GM12878 (cell line): ENCODE results near the gene C3orf20. TPM values are rescaled to one million over a fixed set of nuclear protein-coding genes. Genes with fewer than 3 reads are reported as not detected.

Experiments used
- ATAC-seq: fragments of 200-7000 bp; cut with Tn5 transposase; 3 replicates; pipeline ENCODE4 v1.9.1; 2020; ENCODE audit warnings: mild to moderate bottlenecking, moderate library complexity
- BruUV-seq: library from RNA; stranded (reverse); fragments of 400-500 nt; replicated peaks from 2 replicates; lab custom pipeline; 2021; lab: Mats Ljungman, UMichigan
- CTCF ChIA-PET: fragments of 300-600 bp; sonication (Branson Sonifier 250); formaldehyde crosslinking; extraction: SDS; loops from one replicate; lab custom pipeline; 2021; ENCODE audit warnings: inconsistent platforms; lab: Yijun Ruan, JAX
- POLR2A ChIA-PET: fragments of 350-600 bp; formaldehyde crosslinking; extraction: SDS; loops from one replicate; lab custom pipeline; 2021; ENCODE audit warnings: inconsistent platforms; lab: Charles Lee
- RAD21 ChIA-PET: fragments of 300-600 bp; sonication (Branson Sonifier 250); formaldehyde crosslinking; loops from one replicate; lab custom pipeline; 2023; ENCODE audit warnings: antibody characterized with exemption; ENCODE audit not compliant: unreplicated experiment; lab: Charles Lee
- SMC1A ChIA-PET: fragments of 300-600 bp; sonication (Branson Sonifier 250); formaldehyde crosslinking; loops from one replicate; lab custom pipeline; 2023; ENCODE audit not compliant: unreplicated experiment, uncharacterized antibody; lab: Charles Lee
- DNase-seq: peaks from one replicate; pipeline ENCODE4 v3.0.0-alpha.2; 2011; ENCODE audit warnings: low read depth, low spot score
- FAIRE-seq: peaks from 3 replicates; lab custom pipeline; 2011; peaks lifted over from hg19 to GRCh38; lab: Jason Lieb, UNC
- H2AFZ ChIP-seq: 2 replicates; pipeline ENCODE4 v1.6.0; 2011; ENCODE audit warnings: low read depth, low read length, control low read depth; ENCODE audit not compliant: control insufficient read depth
- H3K27ac ChIP-seq: 2 replicates; pipeline ENCODE4 v1.5.1; 2011; ENCODE audit warnings: control low read depth; ENCODE audit not compliant: control insufficient read depth, insufficient read depth
- H3K27me3 ChIP-seq, 2 experiments: replicated peaks in 1 of 2; 2 replicates each; pipeline versions ENCODE4 v1.6.0 to v1.6.1; 2011; ENCODE audit warnings: low read length in 1 of 2; ENCODE audit not compliant: control insufficient read depth in 2 of 2, insufficient read depth in 2 of 2
- H3K36me3 ChIP-seq, 2 experiments: 2 replicates each; pipeline ENCODE4 v1.5.1; 2011; ENCODE audit warnings: low read length in 1 of 2; ENCODE audit not compliant: control insufficient read depth in 2 of 2, insufficient read depth in 2 of 2
- H3K4me1 ChIP-seq: 2 replicates; pipeline ENCODE4 v1.6.1; 2011; ENCODE audit warnings: mild to moderate bottlenecking, low read length, moderate library complexity, mixed read lengths; ENCODE audit not compliant: control insufficient read depth, insufficient read depth
- H3K4me2 ChIP-seq: 2 replicates; pipeline ENCODE4 v1.6.0; 2011; ENCODE audit warnings: control low read depth; ENCODE audit not compliant: control insufficient read depth, insufficient read depth
- H3K4me3 ChIP-seq: fragments of 200-600 bp; sonication (generic); 2 replicates; pipeline ENCODE4 v1.5.1; 2016
- H3K79me2 ChIP-seq: 2 replicates; pipeline ENCODE4 v1.6.0; 2011; ENCODE audit warnings: low read length; ENCODE audit not compliant: control insufficient read depth, insufficient read depth
- H3K9ac ChIP-seq: 2 replicates; pipeline ENCODE4 v1.8.0; 2011; ENCODE audit warnings: low read length, control low read depth, mixed read lengths; ENCODE audit not compliant: control insufficient read depth, insufficient read depth
- H3K9me3 ChIP-seq: replicated peaks from 3 replicates; pipeline ENCODE4 v1.5.1; 2011; ENCODE audit warnings: mild to moderate bottlenecking, low read length; ENCODE audit not compliant: control insufficient read depth, insufficient read depth
- H4K20me1 ChIP-seq: 2 replicates; pipeline ENCODE4 v1.6.0; 2011; ENCODE audit not compliant: control insufficient read depth, insufficient read depth
- CBFB ChIP-seq: IDR thresholded peaks from 2 replicates; pipeline ENCODE4 v1.6.1; 2016; ENCODE audit warnings: antibody characterized with exemption, low read depth
- CREB1 ChIP-seq: IDR thresholded peaks from 2 replicates; pipeline ENCODE4 v1.6.1; 2012; ENCODE audit warnings: low read depth, mild to moderate bottlenecking, inconsistent platforms
- GATAD2B ChIP-seq: fragments of 450-650 bp; conservative IDR thresholded peaks from 2 replicates; pipeline ENCODE4 v1.6.1; 2017; ENCODE audit warnings: low read depth, mild to moderate bottlenecking, moderate library complexity
- IKZF2 ChIP-seq, 2 experiments: fragments of 450-650 bp; IDR thresholded peaks; 2 replicates each; pipeline ENCODE4 v1.6.1; 2017; ENCODE audit warnings: mild to moderate bottlenecking in 2 of 2, moderate library complexity in 2 of 2
- NFXL1 ChIP-seq: fragments of 450-650 bp; IDR thresholded peaks from 2 replicates; pipeline ENCODE4 v1.6.1; 2017; ENCODE audit warnings: antibody characterized with exemption, mild to moderate bottlenecking, borderline replicate concordance
- NFYB ChIP-seq: IDR thresholded peaks from 2 replicates; pipeline ENCODE4 v1.6.1; 2011; ENCODE audit warnings: low read depth, mild to moderate bottlenecking, low read length, improper control_type of control experiment, moderate library complexity; ENCODE audit not compliant: insufficient read depth
- RBBP5 ChIP-seq: fragments of 200-600 bp; sonication (generic); conservative IDR thresholded peaks from 2 replicates; pipeline ENCODE4 v1.6.1; 2016
- SRF ChIP-seq, 2 experiments: IDR thresholded peaks; 2 replicates each; pipeline ENCODE4 v1.6.1; 2011; ENCODE audit warnings: low read depth in 2 of 2, low read length in 2 of 2, mild to moderate bottlenecking in 1 of 2, moderate library complexity in 1 of 2
- STAT3 ChIP-seq: IDR thresholded peaks from 2 replicates; pipeline ENCODE4 v1.6.1; 2011; ENCODE audit warnings: low read depth, low read length, improper control_type of control experiment
- WGBS: methylation state at CpG from one replicate; pipeline ENCODE4 v1.1.6; 2016; ENCODE audit warnings: low lambda C conversion rate; ENCODE audit not compliant: insufficient replicate concordance, insufficient coverage; ENCODE audit errors: missing lambda C conversion rate; 5-methylcytosine and 5-hydroxymethylcytosine counted together
- in situ Hi-C: fragments of 300-500 bp; cut with MboI; formaldehyde crosslinking; loops from 9 replicates; pipeline ENCODE4 v1.14.3; 2018; ENCODE audit warnings: mixed read lengths
- intact Hi-C: fragments of 100-400 bp; cut with micrococcal nuclease; formaldehyde crosslinking; loops from one replicate; pipeline ENCODE4 v1.14.2; 2022; ENCODE audit not compliant: unreplicated experiment
- polyA plus RNA-seq, 11 experiments: library from polyadenylated mRNA; depleted of rRNA in 4 of 11; unstranded in 6 of 11; stranded (reverse) in 5 of 11; fragments of >200 nt; fragmentation: Nextera tagmentation in 4 of 11; fragmentation: Illumina TruSeq in 1 of 11; extraction: Ambion mirVana in 4 of 11; extraction: Trizol in 1 of 11; gene quantifications; 1 replicate in 1 of 11; 2 replicates in 10 of 11; pipeline versions ENCODE4 v1.2.1 to v1.2.3, GENCODE V29; 2011 to 2016; ENCODE audit warnings: inconsistent platforms in 2 of 11, missing spikeins in 2 of 11, low read depth in 1 of 11
- total RNA-seq, 4 experiments: library from RNA; depleted of rRNA in 3 of 4; stranded (reverse); fragments of >200 nt in 3 of 4; fragmentation: Illumina TruSeq in 1 of 4; extraction: Trizol in 1 of 4; gene quantifications; 2 replicates each; pipeline versions ENCODE4 v1.2.1 to v1.2.3, GENCODE V29; 2013 to 2021

The C3orf20 gene
- total and polyA plus RNA-seq, 10 of the 15 experiments (the other 5 are each of a cell fraction or from before 2014, with no cell fraction given) = 0.05 to 2.9 (median 1.0) TPM

DNA sequence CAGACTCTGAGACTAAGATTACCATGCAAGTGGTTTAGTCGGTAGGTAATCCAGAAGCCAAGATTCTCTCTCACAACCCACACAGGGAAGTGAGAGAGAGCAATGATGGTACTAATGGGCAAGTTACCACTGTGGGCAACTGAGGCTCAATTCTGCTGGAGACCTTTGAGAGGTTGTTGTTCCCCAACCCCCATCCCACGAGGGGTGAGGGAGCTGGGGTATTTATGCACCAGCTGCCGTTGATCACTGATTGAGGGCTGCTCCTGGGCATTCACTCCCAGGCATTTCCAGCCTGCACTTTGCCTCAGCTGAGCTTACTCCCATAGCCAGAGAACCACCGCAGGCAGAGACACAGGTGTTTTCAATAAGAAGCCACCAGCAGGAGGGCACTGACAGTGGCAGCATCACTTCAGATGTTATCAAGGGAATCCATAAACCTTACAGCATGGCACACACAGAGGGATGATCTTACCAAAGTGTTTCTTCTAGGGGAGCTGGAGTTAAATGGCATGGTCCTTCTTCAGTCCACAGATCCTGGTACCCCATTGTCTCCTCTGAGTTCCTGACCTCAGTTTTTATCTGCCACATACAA is 38.3 kb upstream of the C3orf20 start:
- H3K27ac ChIP-seq = no peak overlapping the region
- intact Hi-C loops (loop anchor here (1.0 to 10.0 kb wide), 2 partner anchors 132 to 285 kb away; no protein-coding TSS in a partner anchor), in situ Hi-C loops (loop anchor here (5.0 kb wide), 1 partner anchor 286 kb away; no protein-coding TSS in a partner anchor)
- no peaks in the 10 kb centered on the region for H3K79me2 ChIP-seq
- no peak overlapping the region for H2AFZ ChIP-seq
- WGBS = 25% methylated on average over 4 of the region's 4 CpGs
- RAD21 ChIA-PET = interaction anchor here (1.1 to 3.6 kb wide), 3 partner anchors 15 to 144 kb away, joined by 3 to 23 read pairs (median 3); partner anchors contain the start of gene CCDC174
- DNase-seq (no peak), ATAC-seq (no peak), FAIRE-seq (no peak)
- H3K4me3 ChIP-seq = no peak overlapping the region
- BruUV-seq = no TSS peak
- no peaks in the 10 kb centered on the region for H3K4me1 ChIP-seq
- no peaks in the 10 kb centered on the region for H3K36me3 ChIP-seq
- CTCF ChIA-PET = interaction anchor here (0.8 to 7.5 kb wide), 7 partner anchors 8 to 433 kb away, joined by 3 to 120 read pairs (median 3); no protein-coding TSS in a partner anchor
- no peaks in the 10 kb centered on the region for H3K9me3 ChIP-seq
- 0 out of 4 replicates have a peak, but pooled peaks cover 0 to 2% of the 10 kb centered on the region in 2 experiments for H3K27me3 ChIP-seq
- no peak overlapping the region for H3K9ac ChIP-seq
- no peak overlapping the region for H3K4me2 ChIP-seq
- no peak for TF ChIP-seq NFXL1
- TF ChIP-seq CREB1 = no peak
- no peak for TF ChIP-seq SRF (IDR thresholded peaks at IDR 0.05; ENCODE audit: low read depth in 2 of 2, low read length in 2 of 2)
- no peak for TF ChIP-seq STAT3
- TF ChIP-seq IKZF2 (IDR thresholded peaks at IDR 0.05) = no peak
- no peak for TF ChIP-seq CBFB
- no peak for TF ChIP-seq NFYB
- TF ChIP-seq GATAD2B = no peak
- no peak for TF ChIP-seq RBBP5
- SMC1A ChIA-PET = interaction anchor here (1.1 to 3.9 kb wide), 4 partner anchors 10 to 145 kb away, joined by 3 to 47 read pairs (median 6); no protein-coding TSS in a partner anchor
- no peaks in the 10 kb centered on the region for H4K20me1 ChIP-seq
- POLR2A ChIA-PET = interaction anchor here (1.0 kb wide), 1 partner anchor 144 kb away, joined by 4 read pairs; no protein-coding TSS in a partner anchor
